Subcutaneous adipose tissue (tissue), 4 donors: ENCODE data around the gene RAD51D. TPM values are rescaled to one million over a fixed set of nuclear protein-coding genes. Genes with fewer than 3 reads are reported as not detected.

ENCODE experiments used
- CTCF ChIP-seq: fragments of 450-650 bp; IDR thresholded peaks from one replicate; pipeline ENCODE4 v1.5.1; 2016; ENCODE audit warnings: low read depth, mild to moderate bottlenecking, control low read depth, antibody characterized with exemption, moderate library complexity
- total RNA-seq, 4 donors: library from RNA; depleted of rRNA; stranded (reverse); fragments of >200 nt; gene quantifications; one replicate each; pipeline ENCODE4 v1.1.0, GENCODE V29; 2016

RAD51D gene
- total RNA-seq, 4 donors from 2014 or later: 2.6 to 16.2 (median 7.8) TPM

GRCh38 chr17:35101036-35101435 lies 18.6 kb downstream of the RAD51D start:
- TF ChIP-seq CTCF: no peak

DNA sequence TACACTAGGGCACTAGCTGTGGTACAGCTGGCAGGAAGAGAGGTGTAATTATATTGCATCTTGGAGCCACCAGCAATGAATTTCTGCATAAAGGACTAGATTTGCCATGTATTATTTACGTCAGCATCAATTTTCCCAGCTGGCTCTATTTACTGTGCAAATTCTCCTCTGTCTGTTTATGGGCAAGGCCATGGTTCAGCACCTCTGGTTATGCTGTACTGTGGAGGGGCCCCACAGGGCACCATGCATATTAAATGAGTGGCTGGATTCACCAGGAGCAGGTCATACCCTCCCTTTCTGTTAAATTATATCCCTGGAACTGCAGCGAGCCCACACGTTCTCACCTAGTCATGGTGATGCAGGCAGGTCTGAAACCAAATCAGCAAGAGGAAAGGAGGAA lies 19.8 kb downstream of the RAD51D start:
- no peak for TF ChIP-seq CTCF

GRCh38 chr17:35097776-35098175 lies 21.9 kb downstream of the RAD51D start:
- no peak for TF ChIP-seq CTCF

DNA sequence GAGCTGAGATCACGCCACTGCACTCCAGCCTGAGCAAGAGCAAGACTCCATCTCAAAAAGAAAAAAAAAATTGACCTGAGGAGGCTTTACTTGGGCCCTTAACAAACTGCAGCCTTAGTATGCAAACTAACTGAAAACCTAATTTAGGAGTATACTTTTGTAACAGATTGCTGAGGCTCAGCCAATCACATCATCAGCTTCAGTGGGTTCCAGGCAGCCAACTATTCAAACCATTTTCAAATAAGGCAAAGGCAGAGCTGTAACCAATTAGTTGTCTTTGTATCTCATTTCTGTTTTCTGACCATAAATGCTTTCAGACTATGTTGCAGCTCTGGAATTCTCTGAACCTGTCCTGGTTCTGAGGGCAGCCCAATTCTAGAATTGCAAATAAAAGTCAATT lies 23.9 kb downstream of the RAD51D start:
- no peak for TF ChIP-seq CTCF

- TF ChIP-seq CTCF: no peak
Measured at GRCh38 chr17:35094902-35095301, 24.8 kb downstream of the RAD51D start.

DNA sequence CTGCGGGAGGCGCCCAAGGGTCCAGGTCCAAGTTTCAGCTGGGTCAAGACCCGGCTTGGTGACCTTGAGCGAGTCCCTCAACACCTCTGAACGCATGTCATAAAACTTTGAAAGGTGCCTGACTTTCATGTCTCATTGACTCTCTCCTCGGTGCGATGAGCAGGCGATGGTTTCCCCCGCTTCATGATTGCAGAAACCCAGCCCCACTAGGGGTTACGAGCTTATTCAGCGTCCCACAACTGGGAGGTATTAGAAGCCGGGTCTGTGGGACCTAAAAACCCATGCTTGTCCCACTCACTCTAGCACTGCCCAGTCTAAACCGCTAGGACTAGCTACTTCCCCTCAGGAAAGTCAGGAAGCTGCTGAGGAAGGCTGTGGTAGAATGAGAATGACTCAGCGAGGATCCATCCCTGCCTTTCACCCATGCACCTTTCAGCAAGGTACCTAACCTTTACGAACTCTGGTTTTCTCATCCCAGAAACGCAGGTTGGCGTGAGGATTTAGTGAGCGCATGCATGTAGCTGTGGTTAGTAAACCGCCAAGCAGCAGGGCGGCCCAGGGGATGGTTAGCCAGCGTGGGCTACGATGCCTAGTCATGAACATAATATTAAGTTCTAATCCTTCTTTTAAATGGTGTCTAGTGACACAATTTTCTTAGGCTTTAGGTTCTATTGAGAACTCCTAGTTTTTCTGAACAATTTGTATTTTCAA lies 29.9 kb downstream of the RAD51D start:
- no peak for TF ChIP-seq CTCF

DNA sequence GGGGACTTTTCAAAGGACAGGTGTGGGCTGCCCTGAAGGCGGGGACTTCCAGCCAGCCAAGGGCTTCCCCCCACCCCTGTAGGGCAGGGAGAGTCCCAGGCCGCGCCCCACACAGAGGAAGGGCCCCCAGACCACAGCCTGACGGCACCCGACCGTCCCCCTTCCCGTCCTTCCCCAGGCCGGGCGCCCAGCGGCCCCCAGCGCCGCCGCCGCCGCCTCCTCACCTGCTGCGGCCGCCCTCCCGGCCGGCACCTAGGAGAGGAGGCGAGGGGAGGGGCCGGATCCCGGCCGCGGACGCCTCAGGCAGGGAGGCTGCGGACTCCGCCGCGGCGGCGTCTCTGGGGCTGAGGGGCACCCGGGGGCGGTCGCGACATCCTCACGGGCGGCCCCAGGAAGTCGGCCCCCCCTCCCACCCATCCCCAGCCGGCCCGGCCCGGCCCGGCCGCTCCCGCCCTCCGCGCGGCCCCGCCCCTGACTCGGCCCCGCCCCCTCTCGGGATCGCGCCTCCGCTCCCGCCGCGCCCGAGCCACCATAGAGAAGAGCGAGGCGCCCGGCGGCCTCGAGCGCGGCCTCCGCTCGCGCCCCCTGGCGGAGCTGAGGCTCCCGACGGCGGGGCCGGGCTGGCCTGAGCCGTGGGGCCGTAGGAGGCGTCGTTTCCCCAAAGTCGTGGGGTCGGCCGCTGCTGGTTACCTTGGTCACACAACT lies 30.6 kb downstream of the RAD51D start:
- no peak for TF ChIP-seq CTCF
